Uterus (tissue), 4 donors: ENCODE measurements around the gene RPL23. TPM values are rescaled to one million over a fixed set of nuclear protein-coding genes. Genes with fewer than 3 reads are reported as not detected.

Source experiments
- DNase-seq, 2 donors: peaks; one replicate each; pipeline ENCODE4 v3.0.0-alpha.2; 2019 to 2020
- H3K27ac ChIP-seq, 2 donors: fragments of 200-600 bp; sonication (generic); 1 replicate in 1 of 2; 2 replicates in 1 of 2; pipeline ENCODE4 v1.5.1; 2016 to 2018
- H3K27me3 ChIP-seq, 2 donors: fragments of 200-600 bp; sonication (generic); one replicate each; pipeline ENCODE4 v1.5.1; 2018 to 2019; ENCODE audit warnings: control low read depth in 1 of 2
- H3K36me3 ChIP-seq, 2 donors: fragments of 200-600 bp; sonication (generic); one replicate each; pipeline ENCODE4 v1.5.1; 2019; ENCODE audit warnings: control low read depth in 1 of 2
- H3K4me1 ChIP-seq, 2 donors: fragments of 200-600 bp; sonication (generic); one replicate each; pipeline ENCODE4 v1.5.1; 2018 to 2019; ENCODE audit warnings: control low read depth in 1 of 2
- H3K4me3 ChIP-seq, 2 donors: fragments of 200-600 bp; sonication (generic); 1 replicate in 1 of 2; 2 replicates in 1 of 2; pipeline ENCODE4 v1.5.1; 2018 to 2019; ENCODE audit warnings: mild to moderate bottlenecking in 1 of 2
- H3K9me3 ChIP-seq, 2 donors: fragments of 200-600 bp; sonication (generic); one replicate each; pipeline ENCODE4 v1.5.1; 2019; ENCODE audit warnings: control low read depth in 1 of 2
- POLR2A ChIP-seq, 2 donors: fragments of 450-650 bp; IDR thresholded peaks; one replicate each; pipeline ENCODE4 v1.6.1; 2016; ENCODE audit warnings: antibody characterized with exemption in 2 of 2, mild to moderate bottlenecking in 1 of 2, moderate library complexity in 1 of 2
- intact Hi-C: fragments of 100-400 bp; cut with DNase I; formaldehyde crosslinking; loops from one replicate; pipeline ENCODE4 v1.15.1; 2023; ENCODE audit warnings: low total_unique reads
- total RNA-seq, 4 donors: library from RNA; depleted of rRNA in 3 of 4; stranded (reverse); fragments of >200 nt in 3 of 4; gene quantifications; one replicate each; pipeline versions ENCODE4 v1.1.0 to v1.2.4, GENCODE V29; 2014 to 2023
- TF ChIP-seq, protein P1 (sequence below), 4 experiments: fragments of 200-600 bp in 2 of 4; fragments of 450-650 bp in 2 of 4; sonication (generic) in 2 of 4; IDR thresholded peaks; one replicate each; pipeline ENCODE4 v1.5.1; 2016 to 2019; ENCODE audit warnings: antibody characterized with exemption in 4 of 4, mild to moderate bottlenecking in 2 of 4, moderate library complexity in 1 of 4
- donor health status: DM: yes; HTN: yes; CAD: no.

RPL23 gene
- total RNA-seq, 4 donors from 2014 or later: 1,418 to 5,044 (median 2,630) TPM

DNA sequence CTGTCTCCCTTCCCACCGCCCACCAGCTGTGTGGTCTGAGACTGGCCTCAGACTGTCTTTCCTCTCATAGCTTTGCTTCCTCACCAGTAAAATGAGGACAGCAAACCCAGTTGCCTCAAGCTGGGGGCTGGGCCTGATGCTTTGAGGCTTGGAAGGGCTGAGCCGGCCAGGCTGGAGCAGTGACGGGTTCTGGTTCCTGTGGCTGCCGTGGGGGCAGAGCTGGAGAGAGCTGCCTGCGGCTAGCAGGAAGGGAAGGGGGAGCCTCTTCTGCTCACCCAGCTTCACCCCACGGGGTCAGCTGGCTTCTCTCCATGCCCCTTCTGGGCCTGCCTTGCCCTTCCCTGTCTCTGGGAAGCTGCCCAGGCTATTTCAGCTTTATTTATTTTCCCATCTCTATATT lies 40.1 kb upstream of the RPL23 start:
- H3K27ac ChIP-seq: peak overlapping the region; percentile 44 to 49
- no peaks in the 10 kb centered on the region for H3K36me3 ChIP-seq
- H3K4me3 ChIP-seq: no peak overlapping the region
- intact Hi-C loops: no loop called here
- no peak for DNase-seq
- no peaks in the 10 kb centered on the region for H3K27me3 ChIP-seq
- no peaks in the 10 kb centered on the region for H3K9me3 ChIP-seq
- TF ChIP-seq, protein P1, sequence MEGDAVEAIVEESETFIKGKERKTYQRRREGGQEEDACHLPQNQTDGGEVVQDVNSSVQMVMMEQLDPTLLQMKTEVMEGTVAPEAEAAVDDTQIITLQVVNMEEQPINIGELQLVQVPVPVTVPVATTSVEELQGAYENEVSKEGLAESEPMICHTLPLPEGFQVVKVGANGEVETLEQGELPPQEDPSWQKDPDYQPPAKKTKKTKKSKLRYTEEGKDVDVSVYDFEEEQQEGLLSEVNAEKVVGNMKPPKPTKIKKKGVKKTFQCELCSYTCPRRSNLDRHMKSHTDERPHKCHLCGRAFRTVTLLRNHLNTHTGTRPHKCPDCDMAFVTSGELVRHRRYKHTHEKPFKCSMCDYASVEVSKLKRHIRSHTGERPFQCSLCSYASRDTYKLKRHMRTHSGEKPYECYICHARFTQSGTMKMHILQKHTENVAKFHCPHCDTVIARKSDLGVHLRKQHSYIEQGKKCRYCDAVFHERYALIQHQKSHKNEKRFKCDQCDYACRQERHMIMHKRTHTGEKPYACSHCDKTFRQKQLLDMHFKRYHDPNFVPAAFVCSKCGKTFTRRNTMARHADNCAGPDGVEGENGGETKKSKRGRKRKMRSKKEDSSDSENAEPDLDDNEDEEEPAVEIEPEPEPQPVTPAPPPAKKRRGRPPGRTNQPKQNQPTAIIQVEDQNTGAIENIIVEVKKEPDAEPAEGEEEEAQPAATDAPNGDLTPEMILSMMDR (IDR thresholded peaks at IDR 0.05): no peak
- TF ChIP-seq POLR2A (IDR thresholded peaks at IDR 0.05): no peak
- H3K4me1 ChIP-seq: peaks cover 6 to 27% of the 10 kb centered on the region in 2 donors

DNA sequence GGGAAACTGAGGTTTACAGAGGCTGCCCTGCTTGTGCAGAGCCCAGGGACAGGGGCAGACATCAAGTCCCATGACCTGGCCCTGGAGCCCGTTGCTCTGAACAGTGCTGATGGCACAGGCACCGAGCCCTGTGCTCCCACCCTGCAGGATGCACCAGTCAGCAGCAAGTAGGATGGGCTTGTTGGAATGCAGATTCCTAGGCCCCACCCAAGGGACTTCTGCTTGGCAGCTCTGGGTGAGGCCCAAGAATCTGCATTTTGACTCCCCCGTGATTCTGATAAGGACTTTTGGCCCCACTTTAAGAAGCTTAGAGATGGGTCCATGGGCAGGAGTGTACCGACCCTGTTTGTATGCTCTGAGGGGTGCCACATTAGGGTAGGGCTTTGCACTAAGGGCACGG lies 39.6 kb upstream of the RPL23 start:
- no peaks in the 10 kb centered on the region for H3K27me3 ChIP-seq
- H3K27ac ChIP-seq: peak overlapping the region; percentile 44 to 49
- no peak for DNase-seq
- H3K9me3 ChIP-seq: no peaks in the 10 kb centered on the region
- intact Hi-C loops: no loop called here
- H3K36me3 ChIP-seq: no peaks in the 10 kb centered on the region
- H3K4me1 ChIP-seq: peaks cover 3 to 23% of the 10 kb centered on the region in 2 donors
- H3K4me3 ChIP-seq: no peak overlapping the region
- TF ChIP-seq POLR2A (IDR thresholded peaks at IDR 0.05): no peak
- TF ChIP-seq, protein P1 (IDR thresholded peaks at IDR 0.05): no peak

DNA sequence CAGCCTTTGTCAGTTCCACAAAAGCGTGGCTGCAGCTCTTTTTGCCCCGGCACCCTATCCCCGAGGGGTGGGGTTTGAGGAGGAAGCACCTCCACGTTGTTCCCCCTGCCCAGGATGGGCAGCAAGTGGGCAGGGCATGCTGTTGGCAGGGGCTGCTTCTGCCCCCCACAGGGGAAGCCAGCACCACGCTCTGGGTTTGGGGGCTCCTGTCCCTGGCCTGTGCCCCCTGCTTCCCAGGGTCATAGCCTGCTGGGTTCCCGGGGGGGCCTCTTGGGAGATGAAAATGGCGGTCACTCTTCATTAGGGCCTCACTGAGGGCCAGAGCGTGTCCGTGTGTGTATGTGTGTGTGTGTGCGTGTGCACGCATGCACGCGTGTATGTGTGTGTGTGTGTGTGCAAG lies 39.1 kb upstream of the RPL23 start:
- Histone ChIP-seq H3K9me3 (no peaks in the 10 kb centered on the region), H3K4me1 (peaks cover 3 to 23% of the 10 kb centered on the region in 2 donors), H3K36me3 (no peaks in the 10 kb centered on the region), H3K4me3 (no peak overlapping the region), H3K27ac (no peak overlapping the region), H3K27me3 (no peaks in the 10 kb centered on the region)
- no peak for DNase-seq
- TF ChIP-seq, protein P1 (IDR thresholded peaks at IDR 0.05): no peak
- no peak for TF ChIP-seq POLR2A (IDR thresholded peaks at IDR 0.05)
- intact Hi-C loops: no loop called here

DNA sequence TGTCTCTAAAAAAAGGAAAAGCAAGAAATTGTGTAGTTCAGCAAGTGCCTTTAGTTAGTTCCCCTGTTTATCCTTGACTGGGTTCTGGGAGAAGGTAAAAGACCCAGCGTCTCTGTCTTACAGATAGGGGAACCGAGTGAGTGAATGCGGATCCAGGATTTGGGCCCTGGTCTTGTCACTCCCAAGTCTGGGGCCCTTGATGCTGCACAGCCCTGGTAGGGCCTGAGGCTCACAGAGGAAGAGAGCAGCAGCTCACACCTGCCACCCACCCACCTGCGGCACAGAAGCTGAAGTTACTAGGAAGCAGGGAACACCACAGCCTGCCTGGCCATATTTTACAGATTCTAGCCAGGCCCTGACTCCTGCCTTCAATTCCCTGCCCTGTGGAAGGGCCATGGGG lies 38.6 kb upstream of the RPL23 start:
- no peak for DNase-seq
- H3K27me3 ChIP-seq: no peaks in the 10 kb centered on the region
- intact Hi-C loops: no loop called here
- H3K4me1 ChIP-seq: peaks cover 0 to 21% of the 10 kb centered on the region in 2 donors
- TF ChIP-seq, protein P1 (IDR thresholded peaks at IDR 0.05): no peak
- no peak for TF ChIP-seq POLR2A (IDR thresholded peaks at IDR 0.05)
- no peak overlapping the region for H3K4me3 ChIP-seq
- H3K27ac ChIP-seq: no peak overlapping the region
- H3K36me3 ChIP-seq: no peaks in the 10 kb centered on the region
- no peaks in the 10 kb centered on the region for H3K9me3 ChIP-seq

DNA sequence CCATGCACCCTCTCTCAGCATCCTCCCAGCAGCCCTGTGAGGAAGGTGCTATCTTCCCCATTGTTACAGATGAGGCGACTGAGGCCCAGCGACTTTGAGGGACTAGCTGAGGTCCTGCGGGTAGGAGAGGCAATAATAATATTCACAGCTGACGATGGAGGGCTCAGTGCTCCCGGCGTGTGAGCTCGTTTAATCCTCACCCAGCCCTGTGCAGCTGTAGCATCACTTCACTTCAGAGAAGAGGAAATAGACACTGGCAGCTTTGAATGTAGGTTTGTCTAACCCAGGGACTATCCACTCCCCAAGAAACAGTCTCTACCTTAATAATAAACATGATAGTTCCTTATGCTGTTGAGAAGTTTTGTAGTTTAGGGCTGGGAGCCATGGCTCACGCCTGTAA lies 37.9 kb upstream of the RPL23 start:
- no peaks in the 10 kb centered on the region for H3K36me3 ChIP-seq
- H3K4me3 ChIP-seq: no peak overlapping the region
- peaks cover 5 to 17% of the 10 kb centered on the region in 2 donors for H3K4me1 ChIP-seq

More for the DNA sequence above, 37.9 kb upstream of the RPL23 start:
- no peaks in the 10 kb centered on the region for H3K27me3 ChIP-seq
- DNase-seq: no peak
- H3K27ac ChIP-seq: no peak overlapping the region
- H3K9me3 ChIP-seq: no peaks in the 10 kb centered on the region
- intact Hi-C loops: no loop called here
- TF ChIP-seq, protein P1 (IDR thresholded peaks at IDR 0.05): no peak
- TF ChIP-seq POLR2A (IDR thresholded peaks at IDR 0.05): no peak
